GM10248 (cell line): ENCODE measurements around the gene MRNIP.
A peak's percentile ranks its signal among the peaks of the same experiment; 100 is the strongest.

ENCODE experiments used
- CTCF ChIA-PET: fragments of 300-600 bp; sonication (Branson Sonifier 250); formaldehyde crosslinking; extraction: SDS; loops from one replicate; lab custom pipeline; 2021; ENCODE audit warnings: antibody characterized with exemption; lab: Yijun Ruan, JAX
- POLR2A ChIA-PET: fragments of 350-650 bp; sonication (Branson Sonifier 250); formaldehyde crosslinking; extraction: SDS; loops from one replicate; lab custom pipeline; 2020; ENCODE audit warnings: antibody characterized with exemption; lab: Yijun Ruan, JAX
- DNase-seq: peaks from one replicate; pipeline ENCODE4 v3.0.0; 2012; ENCODE audit errors: extremely low spot score
- TF ChIP-seq, protein P1 (sequence below): IDR thresholded peaks from 2 replicates; pipeline ENCODE4 v1.5.1; 2012; ENCODE audit warnings: mild to moderate bottlenecking, low read depth; ENCODE audit errors: extremely low read depth, missing control alignments, control extremely low read depth

Gene MRNIP

DNA sequence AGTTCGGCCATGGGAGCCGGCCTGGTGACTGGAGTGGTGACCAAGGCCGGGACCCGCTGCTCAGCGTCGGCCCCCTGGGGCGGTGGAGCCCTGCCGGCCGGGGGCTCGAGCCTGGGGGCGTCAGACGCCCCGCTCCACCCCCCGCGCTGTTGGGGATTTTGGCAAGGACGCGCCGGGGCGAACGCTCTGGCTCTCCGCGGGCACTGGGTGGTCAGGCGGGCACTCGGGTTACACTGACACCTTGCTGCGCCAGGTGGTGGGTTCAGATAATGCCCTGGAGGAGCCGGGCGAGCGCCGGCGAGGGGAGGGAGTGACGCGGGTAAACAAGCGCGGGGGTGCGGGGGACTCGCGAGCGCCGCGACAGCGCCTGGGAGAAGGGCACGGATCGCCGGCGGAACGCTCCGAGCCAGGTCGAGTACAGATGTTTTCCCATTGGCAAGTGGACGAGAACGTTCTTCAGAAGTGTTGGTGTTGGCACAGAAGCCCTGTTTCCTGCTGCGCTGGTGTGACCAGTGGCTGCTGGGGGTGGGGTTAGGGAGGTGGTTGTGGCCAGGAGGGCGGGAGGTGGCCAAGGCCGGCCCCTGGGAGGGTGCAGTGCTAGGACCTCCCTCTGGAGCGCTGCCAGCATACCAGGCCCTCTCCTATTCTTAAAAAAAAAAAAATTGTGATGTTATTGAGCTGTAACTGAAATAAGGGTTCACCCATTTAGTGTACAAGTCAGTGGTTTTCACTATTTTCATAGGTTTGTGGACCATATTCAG lies 37.1 kb downstream of the MRNIP start:
- CTCF ChIA-PET: interaction anchor here (1.3 to 1.9 kb wide), 4 partner anchors 11 to 143 kb away, joined by 3 to 10 read pairs (median 5); no protein-coding TSS in a partner anchor
- TF ChIP-seq, protein P1, sequence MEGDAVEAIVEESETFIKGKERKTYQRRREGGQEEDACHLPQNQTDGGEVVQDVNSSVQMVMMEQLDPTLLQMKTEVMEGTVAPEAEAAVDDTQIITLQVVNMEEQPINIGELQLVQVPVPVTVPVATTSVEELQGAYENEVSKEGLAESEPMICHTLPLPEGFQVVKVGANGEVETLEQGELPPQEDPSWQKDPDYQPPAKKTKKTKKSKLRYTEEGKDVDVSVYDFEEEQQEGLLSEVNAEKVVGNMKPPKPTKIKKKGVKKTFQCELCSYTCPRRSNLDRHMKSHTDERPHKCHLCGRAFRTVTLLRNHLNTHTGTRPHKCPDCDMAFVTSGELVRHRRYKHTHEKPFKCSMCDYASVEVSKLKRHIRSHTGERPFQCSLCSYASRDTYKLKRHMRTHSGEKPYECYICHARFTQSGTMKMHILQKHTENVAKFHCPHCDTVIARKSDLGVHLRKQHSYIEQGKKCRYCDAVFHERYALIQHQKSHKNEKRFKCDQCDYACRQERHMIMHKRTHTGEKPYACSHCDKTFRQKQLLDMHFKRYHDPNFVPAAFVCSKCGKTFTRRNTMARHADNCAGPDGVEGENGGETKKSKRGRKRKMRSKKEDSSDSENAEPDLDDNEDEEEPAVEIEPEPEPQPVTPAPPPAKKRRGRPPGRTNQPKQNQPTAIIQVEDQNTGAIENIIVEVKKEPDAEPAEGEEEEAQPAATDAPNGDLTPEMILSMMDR: no peak
- peak; percentile 91 for DNase-seq
- POLR2A ChIA-PET: interaction anchor here (0.6 to 2.2 kb wide), 13 partner anchors 9 to 144 kb away, joined by 3 to 27 read pairs (median 4); partner anchors contain the start of gene LTC4S

DNA sequence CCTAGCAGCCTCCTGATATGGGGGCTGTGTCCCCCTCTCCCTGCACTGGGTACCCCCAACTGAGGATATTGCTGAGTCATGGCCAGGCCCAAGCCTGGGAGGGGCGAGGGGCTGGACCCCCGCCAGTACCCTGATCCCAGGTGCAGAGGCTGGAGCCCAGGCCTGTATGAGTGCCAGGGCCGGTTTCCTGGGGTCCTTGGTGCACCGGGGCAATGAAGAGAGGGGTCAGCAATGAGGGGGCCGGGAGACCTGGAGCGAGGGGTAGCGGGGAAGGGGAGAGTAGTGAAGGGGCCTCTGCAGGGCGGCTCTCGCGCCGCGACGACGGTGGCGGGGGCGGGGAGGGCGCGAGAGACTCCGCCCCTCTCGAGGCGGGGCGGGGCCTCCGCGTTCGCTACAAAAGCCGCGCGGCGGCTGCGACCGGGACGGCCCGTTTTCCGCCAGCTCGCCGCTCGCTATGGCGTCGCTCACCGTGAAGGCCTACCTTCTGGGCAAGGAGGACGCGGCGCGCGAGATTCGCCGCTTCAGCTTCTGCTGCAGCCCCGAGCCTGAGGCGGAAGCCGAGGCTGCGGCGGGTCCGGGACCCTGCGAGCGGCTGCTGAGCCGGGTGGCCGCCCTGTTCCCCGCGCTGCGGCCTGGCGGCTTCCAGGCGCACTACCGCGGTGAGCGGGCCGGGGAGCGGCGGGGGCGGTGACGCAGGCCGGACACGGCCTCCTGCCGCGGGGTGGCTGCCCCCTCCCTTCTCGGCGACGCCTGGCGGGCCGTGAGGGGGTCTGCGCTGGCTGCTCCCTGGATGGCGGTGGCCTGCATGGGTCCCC lies 37.9 kb downstream of the MRNIP start, which contains the start of gene SQSTM1:
SQSTM1 (plus strand) TSS at position 423 of the 815 bp plus-strand sequence; CDS start at position 455, 32 bp downstream.
- ChIA-PET POLR2A (interaction anchor here (0.5 to 2.2 kb wide), 16 partner anchors 9 to 269 kb away, joined by 3 to 27 read pairs (median 5); partner anchors contain the start of genes HNRNPH1, LTC4S and MAML1), CTCF (interaction anchor here (2.3 kb wide), 1 partner anchor 19 kb away, joined by 13 read pairs; no protein-coding TSS in a partner anchor)
- TF ChIP-seq, protein P1: no peak
- DNase-seq: peak; percentile 90

GRCh38 chr5:179820127-179820482 lies 38.5 kb downstream of the MRNIP start:
- ChIA-PET POLR2A (interaction anchor here (0.5 to 2.2 kb wide), 15 partner anchors 9 to 197 kb away, joined by 3 to 27 read pairs (median 5); partner anchors contain the start of genes HNRNPH1, LTC4S and MAML1), CTCF (interaction anchor here (2.3 kb wide), 1 partner anchor 18 kb away, joined by 13 read pairs; no protein-coding TSS in a partner anchor)
- DNase-seq: no peak

DNA sequence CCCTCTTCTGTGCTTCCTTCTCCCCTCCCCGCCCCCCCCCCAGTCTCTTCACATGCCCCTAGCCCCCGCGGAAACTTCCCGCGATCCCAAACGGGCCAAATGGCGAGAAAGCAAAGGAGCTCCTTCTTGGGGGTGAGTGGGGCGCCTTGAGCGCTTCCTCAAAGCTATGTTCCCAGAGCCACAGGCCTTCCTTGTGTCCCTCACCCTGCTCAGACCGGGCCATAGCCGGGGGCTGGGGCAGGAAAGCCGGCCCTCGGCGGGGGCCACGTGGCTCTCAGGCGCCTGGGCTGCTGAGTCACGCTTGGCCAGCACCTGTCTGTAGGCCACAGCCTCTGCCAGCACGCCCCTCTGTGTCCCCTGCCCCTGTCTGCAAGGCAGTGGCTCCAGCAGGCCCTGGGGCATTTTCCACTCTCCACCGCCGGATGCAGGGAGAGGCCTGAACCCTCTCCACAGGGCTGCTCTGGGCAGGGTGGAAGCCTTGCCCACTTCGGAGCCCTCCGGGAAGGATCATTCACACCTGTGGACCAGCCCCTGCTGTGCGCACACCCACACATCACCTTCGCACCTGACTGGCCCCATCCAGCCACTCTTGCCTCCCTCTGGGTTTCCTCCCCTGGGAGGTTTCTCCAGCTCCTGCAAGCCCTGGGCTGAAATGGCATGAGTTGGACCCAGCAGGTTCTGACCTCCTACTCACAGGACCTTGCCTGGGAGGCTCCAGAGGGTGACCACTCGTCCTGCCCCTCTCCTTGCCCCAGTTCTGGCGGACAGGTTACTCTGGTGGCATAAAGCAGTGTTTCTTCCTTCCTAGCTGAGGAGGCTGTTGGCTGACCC lies 39.1 kb downstream of the MRNIP start:
- ChIA-PET CTCF (interaction anchor here (1.3 to 2.3 kb wide), 3 partner anchors 18 to 57 kb away, joined by 4 to 13 read pairs (median 4); no protein-coding TSS in a partner anchor), POLR2A (interaction anchor here (0.6 to 2.2 kb wide), 5 partner anchors 8 to 87 kb away, joined by 3 to 27 read pairs (median 6); partner anchors contain the start of gene MAML1)
- DNase-seq: peak; percentile 61
- TF ChIP-seq, protein P1: no peak

More at GRCh38 chr5:179820127-179820482, 38.5 kb downstream of the MRNIP start:
- TF ChIP-seq, protein P1: no peak

- peak; percentile 95 for DNase-seq
- TF ChIP-seq, protein P1: no peak
- CTCF ChIA-PET: interaction anchor here (1.3 to 2.3 kb wide), 5 partner anchors 16 to 57 kb away, joined by 3 to 13 read pairs (median 4); no protein-coding TSS in a partner anchor
These were observed 39.8 kb downstream of the MRNIP start for GRCh38 chr5:179818746-179819295.

More at GRCh38 chr5:179818746-179819295, 39.8 kb downstream of the MRNIP start:
- POLR2A ChIA-PET: interaction anchor here (0.6 to 2.2 kb wide), 3 partner anchors 12 to 27 kb away, joined by 3 to 13 read pairs (median 6); no protein-coding TSS in a partner anchor
